Nephron progenitor cell (in vitro differentiated cells): Measurements from ENCODE around the gene MAFG.
A peak's percentile ranks its signal among the peaks of the same experiment; 100 is the strongest.

Experiments
- DNase-seq: peaks from one replicate; pipeline ENCODE4 v3.0.0; 2021
- H3K27ac Mint-ChIP-seq: 2 replicates; pipeline ENCODE4 v1.8.0; 2021; ENCODE audit warnings: mild to moderate bottlenecking, moderate library complexity, mixed read lengths
- H3K27me3 Mint-ChIP-seq: 2 replicates; pipeline ENCODE4 v1.8.0; 2021; ENCODE audit warnings: mild to moderate bottlenecking, low read depth, mixed read lengths; ENCODE audit not compliant: poor library complexity
- H3K36me3 Mint-ChIP-seq: 2 replicates; pipeline ENCODE4 v1.8.0; 2021; ENCODE audit warnings: low read depth, mixed read lengths
- H3K4me1 Mint-ChIP-seq: 2 replicates; pipeline ENCODE4 v1.8.0; 2021; ENCODE audit warnings: mixed read lengths
- H3K4me3 Mint-ChIP-seq: 2 replicates; pipeline ENCODE4 v1.8.0; 2021; ENCODE audit warnings: mild to moderate bottlenecking, moderate library complexity, mixed read lengths
- H3K9me3 Mint-ChIP-seq: 2 replicates; pipeline ENCODE4 v1.8.0; 2021; ENCODE audit warnings: mild to moderate bottlenecking, moderate library complexity, mixed read lengths
- TF ChIP-seq, protein P1 (sequence below): fragments of 200-600 bp; sonication (generic); IDR thresholded peaks from 2 replicates; pipeline ENCODE4 v1.5.0; 2021; ENCODE audit warnings: antibody characterized with exemption

Gene MAFG

DNA sequence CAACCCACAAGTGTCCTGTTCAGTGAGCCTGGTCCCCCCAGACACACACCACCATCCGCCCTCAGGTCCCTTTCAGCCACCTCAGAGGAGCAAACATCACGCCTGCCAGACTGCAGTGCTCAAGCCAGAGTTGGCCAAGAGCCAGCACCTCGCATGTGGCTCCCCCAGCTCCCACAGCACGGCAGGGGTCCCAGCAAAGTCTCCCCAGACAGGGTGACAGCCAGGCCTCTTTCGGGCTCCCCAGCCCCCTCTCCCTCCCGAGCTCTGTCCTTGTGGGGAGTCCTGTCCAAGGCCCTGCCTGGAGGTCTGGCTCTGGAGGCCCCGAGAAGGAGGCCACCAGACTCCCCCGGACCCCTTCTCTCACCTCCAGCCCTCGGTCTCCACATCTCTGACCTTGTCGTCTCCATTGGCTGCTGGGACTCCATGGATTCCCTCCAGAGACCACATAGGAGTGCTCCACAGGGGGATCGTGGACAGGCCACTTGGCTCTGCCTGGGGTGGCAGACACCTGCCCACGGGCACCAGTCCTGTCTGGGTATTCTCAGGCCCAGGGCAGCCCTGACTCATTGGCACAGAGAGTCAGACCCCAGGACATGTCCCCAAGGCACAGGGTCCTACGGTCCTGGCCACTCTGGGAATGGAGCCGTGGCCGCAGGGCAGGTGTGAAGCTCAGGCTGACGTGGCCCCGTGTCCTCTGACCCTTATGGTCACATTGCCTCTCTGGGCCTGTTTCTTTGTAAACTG is 21.3 kb upstream of the MAFG start:
- Mint-ChIP-seq H3K27ac (no peak overlapping the region), H3K4me1 (peaks cover 9% of the 10 kb centered on the region), H3K4me3 (no peak overlapping the region), H3K36me3 (no peaks in the 10 kb centered on the region), H3K9me3 (no peaks in the 10 kb centered on the region), H3K27me3 (peaks cover 3% of the 10 kb centered on the region)
- TF ChIP-seq, protein P1, sequence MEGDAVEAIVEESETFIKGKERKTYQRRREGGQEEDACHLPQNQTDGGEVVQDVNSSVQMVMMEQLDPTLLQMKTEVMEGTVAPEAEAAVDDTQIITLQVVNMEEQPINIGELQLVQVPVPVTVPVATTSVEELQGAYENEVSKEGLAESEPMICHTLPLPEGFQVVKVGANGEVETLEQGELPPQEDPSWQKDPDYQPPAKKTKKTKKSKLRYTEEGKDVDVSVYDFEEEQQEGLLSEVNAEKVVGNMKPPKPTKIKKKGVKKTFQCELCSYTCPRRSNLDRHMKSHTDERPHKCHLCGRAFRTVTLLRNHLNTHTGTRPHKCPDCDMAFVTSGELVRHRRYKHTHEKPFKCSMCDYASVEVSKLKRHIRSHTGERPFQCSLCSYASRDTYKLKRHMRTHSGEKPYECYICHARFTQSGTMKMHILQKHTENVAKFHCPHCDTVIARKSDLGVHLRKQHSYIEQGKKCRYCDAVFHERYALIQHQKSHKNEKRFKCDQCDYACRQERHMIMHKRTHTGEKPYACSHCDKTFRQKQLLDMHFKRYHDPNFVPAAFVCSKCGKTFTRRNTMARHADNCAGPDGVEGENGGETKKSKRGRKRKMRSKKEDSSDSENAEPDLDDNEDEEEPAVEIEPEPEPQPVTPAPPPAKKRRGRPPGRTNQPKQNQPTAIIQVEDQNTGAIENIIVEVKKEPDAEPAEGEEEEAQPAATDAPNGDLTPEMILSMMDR = no peak
- DNase-seq = no peak

DNA sequence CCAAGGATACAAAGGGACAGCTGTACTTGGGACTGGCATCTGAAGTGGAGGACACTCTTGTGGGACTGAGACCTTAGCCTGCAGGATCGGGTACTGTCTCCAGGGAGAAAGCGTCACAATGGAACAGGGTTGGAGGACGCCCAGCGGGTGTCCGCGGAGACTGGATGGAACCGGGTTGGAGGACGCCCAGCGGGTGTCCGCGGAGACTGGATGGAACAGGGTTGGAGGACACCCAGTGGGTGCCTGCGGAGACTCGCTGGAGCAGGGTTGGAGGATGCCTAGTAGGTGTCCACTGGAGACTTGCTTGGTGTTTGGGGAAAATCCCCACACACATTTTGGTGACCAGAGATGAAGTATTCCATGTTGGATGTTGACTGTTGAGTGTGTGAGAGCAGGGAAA is 19.7 kb upstream of the MAFG start, which contains the start of gene MYADML2:
TSS of gene MYADML2 (minus strand) at position 45 of the 400 bp plus-strand sequence. CDS start 5,492 bp downstream, outside the sequence.
- DNase-seq = no peak
- no peak within 1 kb of the TSS for H3K4me3 Mint-ChIP-seq
- no peaks in the 10 kb centered on the region for H3K36me3 Mint-ChIP-seq
- no peaks in the 10 kb centered on the region for H3K9me3 Mint-ChIP-seq
- no peak within 1 kb of the TSS for H3K27ac Mint-ChIP-seq
- H3K27me3 Mint-ChIP-seq = peaks cover 3% of the 10 kb centered on the region
- TF ChIP-seq, protein P1 = no peak
- peaks cover 17% of the 10 kb centered on the region for H3K4me1 Mint-ChIP-seq

GRCh38 chr17:81944858-81945257 is 17.3 kb upstream of the MAFG start:
- Mint-ChIP-seq H3K27me3 (peaks cover 3% of the 10 kb centered on the region), H3K4me3 (no peak overlapping the region), H3K9me3 (no peaks in the 10 kb centered on the region), H3K36me3 (no peaks in the 10 kb centered on the region), H3K27ac (no peak overlapping the region), H3K4me1 (peaks cover 30% of the 10 kb centered on the region)
- TF ChIP-seq, protein P1 = no peak
- DNase-seq = no peak

DNA sequence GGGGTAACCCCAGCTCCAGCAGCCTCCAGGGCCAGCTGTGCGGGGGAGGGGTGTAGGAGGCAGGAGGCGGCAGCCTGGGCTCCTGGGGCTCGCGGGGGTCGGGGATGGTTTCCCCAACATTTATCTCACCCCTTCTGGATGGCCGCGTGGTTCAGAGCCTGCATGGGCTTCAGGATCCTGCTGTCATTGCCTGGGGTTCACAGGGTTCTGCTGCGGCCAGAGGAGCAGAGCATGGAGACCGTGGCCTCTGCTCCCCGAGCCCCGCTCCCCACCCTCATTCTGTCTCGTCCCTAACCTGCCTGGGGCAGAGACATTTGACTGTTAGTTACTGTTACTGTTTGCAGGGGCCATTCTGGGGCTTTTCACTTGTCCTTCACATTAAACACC is 14.6 kb upstream of the MAFG start:
- TF ChIP-seq, protein P1 = no peak
- Mint-ChIP-seq H3K9me3 (no peaks in the 10 kb centered on the region), H3K4me1 (peaks cover 50% of the 10 kb centered on the region), H3K27ac (no peak overlapping the region), H3K4me3 (no peak overlapping the region), H3K36me3 (no peaks in the 10 kb centered on the region), H3K27me3 (peaks cover 3% of the 10 kb centered on the region)
- no peak for DNase-seq

GRCh38 chr17:81941484-81942166 is 14.1 kb upstream of the MAFG start:
- TF ChIP-seq, protein P1 = no peak
- H3K4me3 Mint-ChIP-seq = no peak overlapping the region
- no peaks in the 10 kb centered on the region for H3K9me3 Mint-ChIP-seq
- H3K36me3 Mint-ChIP-seq = no peaks in the 10 kb centered on the region
- no peak overlapping the region for H3K27ac Mint-ChIP-seq
- DNase-seq = peak; percentile 37
- H3K4me1 Mint-ChIP-seq = peaks cover 52% of the 10 kb centered on the region
- H3K27me3 Mint-ChIP-seq = peaks cover 3% of the 10 kb centered on the region
